Stimulated activated CD4-positive, alpha-beta T cell treated with anti-CD3 and anti-CD28 coated beads, Interleukin-15, amount 100 ng/mL, for 1 hour (primary cell): ENCODE data around the gene FAT1.

ENCODE experiments used
- DNase-seq, 2 donors: peaks; one replicate each; pipeline ENCODE4 v3.0.0-alpha.2; 2020; ENCODE audit warnings: low read depth in 1 of 2, low spot score in 1 of 2

The FAT1 gene

DNA sequence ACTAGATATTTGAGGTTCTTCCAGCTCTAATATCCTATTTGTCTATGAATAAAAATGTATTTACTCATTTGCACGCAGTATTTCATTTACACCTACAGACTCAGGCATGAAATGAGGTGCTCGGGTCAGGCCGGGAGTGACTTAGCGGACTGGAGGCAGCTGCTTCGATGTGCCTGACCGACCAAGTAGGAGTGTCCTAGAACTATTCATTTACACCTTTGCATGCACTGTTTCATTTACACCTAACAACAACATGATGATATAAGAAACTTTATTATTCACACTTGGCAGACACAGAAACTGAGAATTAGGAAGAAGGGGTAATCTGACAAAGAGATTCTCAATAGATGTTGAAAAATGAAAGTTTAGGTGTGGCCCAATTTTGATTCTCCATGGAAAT, 28.7 kb upstream of the FAT1 start:
- DNase-seq = no peak

DNA sequence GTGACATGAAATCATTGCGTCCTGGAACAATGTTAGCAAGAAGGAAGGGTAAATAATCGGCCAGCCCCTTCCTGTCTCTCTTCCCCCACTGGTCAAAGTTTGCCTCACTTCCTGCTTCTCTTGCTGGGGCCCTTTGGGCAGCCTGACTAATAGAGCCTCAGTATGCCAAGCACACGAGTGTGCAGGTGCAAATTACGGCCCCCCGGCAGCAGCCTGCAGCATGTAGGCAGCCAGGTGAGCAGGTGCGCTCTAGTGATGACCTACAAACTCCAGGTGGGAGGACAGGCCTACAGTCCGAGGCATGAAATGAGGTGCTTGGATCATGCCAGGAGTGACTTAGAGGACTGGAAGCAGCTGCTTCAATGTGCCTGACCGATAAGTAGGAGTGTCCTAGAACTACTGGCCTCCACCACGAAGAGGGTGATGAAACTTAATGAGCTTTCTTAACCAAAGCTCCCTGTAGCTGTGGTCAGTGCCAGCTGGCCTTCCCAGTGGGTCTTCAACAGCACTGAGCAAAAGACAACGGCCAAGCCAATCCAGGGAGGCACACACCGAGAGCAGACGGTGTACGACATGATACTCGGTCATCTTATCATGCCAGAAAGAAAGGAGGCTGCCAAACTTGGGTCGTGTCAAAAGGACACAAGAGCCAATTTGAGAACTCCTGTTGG, 26.1 kb upstream of the FAT1 start:
- DNase-seq = no peak

DNA sequence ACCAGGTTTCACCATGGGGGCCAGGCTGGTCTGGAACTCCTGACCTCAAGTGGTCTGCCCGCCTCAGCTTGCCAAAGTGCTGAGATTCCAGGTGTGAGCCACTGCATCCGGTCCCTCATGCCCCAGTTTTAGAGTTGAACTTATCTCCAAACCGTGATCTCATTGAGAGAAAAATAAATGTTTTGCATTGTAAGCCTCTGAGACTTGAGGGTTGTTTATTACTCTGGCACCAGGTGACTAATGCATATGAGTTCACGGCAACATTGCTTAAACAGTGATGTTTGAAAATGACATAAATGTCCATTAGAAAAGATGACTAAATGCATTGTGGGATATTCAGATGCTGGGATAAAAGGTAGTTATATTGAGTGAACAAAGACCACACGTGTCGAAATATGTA, 22.9 kb upstream of the FAT1 start:
- DNase-seq = no peak

DNA sequence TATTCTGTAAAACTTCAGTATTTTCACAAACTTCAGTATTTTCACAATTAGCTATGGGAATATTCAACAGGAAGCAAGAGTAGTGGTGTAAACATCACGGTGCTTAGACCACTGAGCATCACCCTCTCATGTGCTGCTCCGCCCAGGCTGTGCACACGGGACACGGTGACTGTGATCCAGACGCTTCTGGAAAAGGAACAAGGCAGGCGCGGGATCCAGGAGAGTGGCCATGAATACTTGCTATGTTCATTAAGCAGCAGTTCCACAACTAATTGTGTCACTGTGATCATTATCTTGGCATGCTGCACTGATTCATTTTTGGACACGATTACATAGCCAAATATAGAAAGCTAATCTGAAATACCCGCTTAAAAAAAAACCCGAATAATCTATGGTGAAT, 19.6 kb upstream of the FAT1 start:
- no peak for DNase-seq

DNA sequence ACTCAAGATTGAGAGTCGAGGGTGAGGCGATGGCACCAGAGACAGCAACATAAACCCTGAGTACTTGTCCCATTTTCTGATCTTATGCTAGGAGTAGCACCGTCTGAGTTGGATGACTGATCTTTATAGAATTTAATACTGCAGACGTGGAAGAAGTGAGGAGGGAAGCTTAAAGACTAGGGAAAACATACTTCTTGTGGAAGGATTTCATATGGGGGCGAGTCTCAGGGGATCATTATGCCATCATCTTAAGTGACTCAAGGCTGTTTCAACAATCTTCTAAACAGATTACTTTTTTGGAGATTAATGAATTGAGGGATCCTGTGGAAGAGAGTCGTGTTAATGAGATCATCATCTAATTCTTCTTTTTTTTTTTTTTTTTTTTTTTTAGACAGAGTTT, 17.2 kb upstream of the FAT1 start:
- DNase-seq = no peak

DNA sequence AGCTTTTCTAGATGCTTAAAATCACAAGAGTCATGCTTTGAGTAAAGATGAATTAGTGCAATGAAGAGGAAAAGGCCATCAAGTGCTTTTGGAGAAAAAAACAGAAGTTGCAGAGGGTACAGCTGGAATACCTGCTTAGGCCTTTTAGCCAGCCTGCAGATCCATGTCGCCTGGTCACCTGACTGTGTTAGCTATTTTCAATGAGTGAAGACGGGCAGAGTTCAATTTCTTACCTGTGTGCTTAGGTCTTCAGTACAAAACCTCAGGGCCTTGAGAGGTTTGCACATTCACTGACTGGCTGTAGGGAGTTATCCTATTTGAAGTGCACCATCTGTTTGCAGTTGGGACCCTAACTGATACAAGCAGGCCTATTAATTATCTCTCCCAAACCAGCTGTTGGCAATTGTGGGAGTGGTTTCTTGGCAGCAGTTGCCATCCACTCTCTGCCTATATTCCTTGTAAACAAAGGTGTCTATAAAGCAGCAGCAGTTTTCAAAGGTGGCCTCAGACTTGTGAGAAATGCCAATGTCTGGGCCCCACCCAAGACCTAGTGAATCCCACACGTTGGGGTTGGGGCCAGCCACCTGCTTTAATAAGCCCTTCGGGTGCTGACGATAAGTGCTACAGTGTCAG, 16.3 kb upstream of the FAT1 start:
- DNase-seq = no peak

DNA sequence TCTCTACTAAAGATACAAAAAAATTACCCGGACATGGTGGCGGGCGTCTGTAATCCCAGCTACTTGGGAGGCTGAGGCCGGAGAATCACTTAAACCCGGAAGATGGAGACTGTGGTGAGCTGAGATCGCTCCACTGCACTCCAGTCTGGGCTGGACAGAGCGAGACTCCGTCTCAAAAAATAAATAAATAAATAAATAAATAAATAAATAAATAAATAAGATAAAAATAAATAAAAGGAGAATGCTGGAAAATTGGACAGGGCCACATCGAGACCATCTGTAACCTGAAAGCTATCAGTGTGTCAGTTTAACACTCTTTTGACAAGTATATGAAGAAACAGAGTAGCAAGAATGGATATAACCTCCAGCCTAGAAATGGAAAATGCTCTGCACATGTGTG, 15.7 kb upstream of the FAT1 start:
- DNase-seq = no peak

DNA sequence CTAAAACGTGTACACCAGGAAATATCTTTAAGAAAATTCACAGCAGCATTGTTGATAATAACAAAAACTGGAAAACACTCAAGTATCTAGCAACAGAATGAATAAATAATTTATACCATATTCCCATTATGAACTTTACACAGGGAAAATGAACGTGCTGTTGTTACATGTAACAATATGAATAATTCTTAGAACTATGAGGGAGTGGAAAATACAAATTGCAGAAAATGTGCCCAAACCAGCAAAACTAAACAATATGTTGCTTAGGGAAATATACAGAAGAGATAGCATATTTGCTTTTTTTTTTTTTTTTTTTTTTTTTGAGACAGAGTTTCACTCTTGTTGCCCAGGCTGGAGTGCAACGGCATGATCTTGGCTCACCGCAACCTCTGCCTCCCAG, 14.8 kb upstream of the FAT1 start:
- no peak for DNase-seq

DNA sequence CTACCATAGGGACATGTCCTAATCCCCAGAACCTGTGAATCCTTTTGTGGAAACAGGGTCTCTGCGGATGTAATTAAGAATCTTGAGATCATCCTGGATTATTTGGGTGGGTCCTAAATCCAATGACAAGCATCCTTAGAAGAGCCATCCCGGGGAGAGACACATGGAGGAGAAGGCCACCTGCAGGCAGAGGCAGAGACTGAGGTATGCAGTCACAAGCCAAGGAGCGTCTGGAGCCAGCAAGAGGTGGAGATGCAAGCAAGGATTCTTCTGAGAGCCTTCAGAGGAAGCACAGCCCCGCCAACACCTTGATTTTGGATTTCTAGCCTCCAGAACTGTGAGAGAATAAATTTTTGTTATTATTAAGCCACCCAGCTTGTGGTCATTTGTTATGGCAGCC, 13.8 kb upstream of the FAT1 start:
- no peak for DNase-seq

DNA sequence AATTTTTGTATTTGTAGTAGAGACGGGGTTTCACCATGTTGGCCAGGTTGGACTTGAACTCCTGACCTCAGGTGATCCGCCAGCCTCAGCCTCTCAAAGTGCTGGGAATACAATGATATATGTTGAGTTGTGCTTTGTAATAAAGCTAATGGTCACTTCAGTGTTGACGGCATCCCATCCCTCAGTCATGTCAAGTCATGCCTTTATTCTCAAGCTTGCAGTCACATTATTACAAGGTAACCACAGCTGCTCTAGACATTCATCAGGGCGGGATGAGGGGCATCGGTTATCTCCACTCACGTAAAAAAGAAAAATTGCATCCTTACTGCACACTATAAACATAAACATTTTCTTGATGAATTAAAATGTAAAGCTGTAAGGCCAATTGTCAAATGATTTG, 12.8 kb upstream of the FAT1 start:
- no peak for DNase-seq

DNA sequence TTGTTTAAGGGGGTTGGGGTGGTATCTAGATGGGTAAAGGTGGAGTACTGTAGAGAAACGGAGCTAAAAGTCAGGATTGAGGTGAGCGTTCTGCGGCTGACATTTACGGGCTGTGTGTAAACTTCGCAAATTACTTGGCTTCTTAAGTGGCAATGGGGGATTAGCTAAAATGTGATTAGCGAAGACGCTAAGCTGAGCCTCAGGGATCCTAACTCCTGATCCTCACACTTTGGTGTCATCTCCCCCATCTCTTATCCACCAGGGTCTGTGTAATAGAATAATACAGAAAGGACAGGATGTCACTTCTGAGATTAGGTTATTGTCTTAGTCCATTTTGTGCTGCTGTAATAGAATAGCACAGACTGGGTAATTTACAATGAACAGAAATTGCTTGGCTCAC, 10.6 kb upstream of the FAT1 start:
- no peak for DNase-seq

DNA sequence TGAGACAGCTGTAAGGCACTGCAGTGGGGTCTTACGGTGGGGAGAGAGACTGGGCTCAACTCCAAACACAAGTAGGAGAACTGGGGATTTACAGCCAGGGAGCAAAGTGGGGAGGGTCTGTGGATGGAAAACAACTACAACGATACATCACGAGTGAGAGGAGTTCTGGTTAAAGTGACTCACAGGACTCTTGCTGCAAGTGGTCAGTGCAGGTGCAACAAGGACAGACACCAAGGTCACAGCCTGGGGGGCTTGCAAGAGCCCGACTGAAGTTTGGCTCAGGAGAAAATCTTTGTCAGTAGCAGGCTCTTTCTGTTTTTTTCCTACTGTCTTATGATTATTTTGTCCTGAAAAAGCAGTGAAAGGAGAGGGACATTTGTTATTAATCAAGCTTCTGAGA, 10.1 kb upstream of the FAT1 start:
- no peak for DNase-seq

DNA sequence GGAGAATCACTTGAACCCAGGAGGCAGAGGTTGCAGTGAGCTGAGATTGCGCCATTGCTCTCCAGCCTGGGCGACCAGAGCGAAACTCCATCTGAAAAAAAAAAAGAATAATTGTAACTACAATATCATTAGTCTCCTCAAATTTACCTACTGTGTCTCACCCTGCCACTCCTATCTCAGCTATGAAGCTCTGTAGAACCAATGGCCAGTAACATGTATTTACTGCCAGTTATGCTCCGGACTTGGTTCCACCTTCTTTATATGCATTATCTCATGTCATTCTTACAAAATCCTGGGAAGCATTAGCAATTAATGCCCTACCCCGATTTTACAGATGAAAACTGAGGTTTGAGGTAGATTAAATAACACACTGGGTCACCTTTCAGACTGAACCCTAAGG, 7.0 kb upstream of the FAT1 start:
- no peak for DNase-seq

DNA sequence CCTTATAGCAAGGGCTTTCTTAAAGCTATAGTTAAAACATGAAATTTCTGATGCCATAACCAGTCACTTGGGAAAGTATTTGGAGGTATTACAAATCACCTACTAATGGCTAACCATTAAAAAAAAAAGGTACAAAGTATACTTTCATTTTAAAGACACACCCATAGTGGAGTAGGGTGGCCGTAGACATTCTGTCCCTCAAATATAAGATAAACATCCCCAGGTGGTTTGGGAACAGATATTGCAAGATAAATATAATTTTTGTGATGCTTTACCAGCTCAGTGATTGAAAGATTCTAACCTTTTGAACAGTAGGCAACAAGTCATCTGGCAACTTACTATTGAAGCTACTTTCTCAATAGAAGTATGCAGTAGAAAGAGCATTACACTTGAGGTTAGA, 6.2 kb upstream of the FAT1 start:
- DNase-seq = no peak

DNA sequence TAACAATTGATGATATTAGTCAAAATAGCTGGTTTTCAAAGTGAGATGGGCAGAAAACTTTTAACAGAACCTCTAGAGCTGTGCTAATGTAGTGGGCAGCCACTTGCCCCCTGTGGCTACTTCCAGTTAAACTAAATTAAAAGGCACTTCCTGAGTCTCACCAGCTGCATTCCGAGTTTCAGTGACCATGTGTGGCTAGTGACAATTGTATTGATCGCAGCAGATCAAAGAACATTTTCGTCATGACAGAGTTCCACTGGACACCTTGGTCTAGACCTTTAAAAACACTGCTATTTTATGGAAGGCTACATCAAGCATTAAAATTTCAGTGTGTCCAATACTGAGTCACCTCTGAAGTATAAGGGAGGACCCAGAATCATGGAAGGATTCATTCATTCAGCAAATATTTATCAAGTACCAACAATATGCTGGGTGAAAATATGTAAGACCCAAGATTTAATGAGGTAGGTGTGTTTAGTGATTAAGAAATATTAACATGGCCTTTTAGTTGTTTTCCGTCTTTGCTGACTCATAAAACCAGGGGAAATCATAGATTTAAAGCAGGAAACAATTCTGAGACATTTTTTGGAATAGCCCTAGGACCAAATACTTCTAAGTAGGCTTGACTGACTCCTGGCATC, 5.1 kb upstream of the FAT1 start:
- DNase-seq = no peak

DNA sequence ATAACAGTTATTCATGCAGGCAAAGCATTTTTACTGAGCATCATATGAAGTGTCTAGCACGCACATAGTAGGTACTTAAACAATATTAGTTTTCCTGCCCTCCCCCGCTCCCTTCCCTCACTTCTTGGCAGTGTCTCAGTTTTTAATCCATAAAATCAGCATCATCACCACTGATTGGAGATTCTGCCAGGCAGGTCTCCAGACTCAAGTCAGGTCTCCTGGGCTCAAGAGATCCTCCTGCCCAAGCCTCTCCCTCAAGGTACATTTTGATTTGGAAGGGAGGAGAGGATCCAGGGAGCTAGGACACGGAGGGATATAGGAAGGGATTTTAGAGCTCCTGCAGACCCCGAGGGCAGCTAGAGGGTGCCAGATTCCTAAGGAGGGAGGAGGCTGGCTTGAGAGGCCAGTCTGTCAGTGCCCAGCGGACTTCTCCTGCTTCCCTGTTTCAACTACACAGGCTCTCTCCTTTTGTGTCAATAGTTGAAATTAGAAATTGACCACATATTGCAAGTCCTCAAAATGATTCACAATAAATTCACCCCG, 4.4 kb upstream of the FAT1 start:
- DNase-seq = no peak

DNA sequence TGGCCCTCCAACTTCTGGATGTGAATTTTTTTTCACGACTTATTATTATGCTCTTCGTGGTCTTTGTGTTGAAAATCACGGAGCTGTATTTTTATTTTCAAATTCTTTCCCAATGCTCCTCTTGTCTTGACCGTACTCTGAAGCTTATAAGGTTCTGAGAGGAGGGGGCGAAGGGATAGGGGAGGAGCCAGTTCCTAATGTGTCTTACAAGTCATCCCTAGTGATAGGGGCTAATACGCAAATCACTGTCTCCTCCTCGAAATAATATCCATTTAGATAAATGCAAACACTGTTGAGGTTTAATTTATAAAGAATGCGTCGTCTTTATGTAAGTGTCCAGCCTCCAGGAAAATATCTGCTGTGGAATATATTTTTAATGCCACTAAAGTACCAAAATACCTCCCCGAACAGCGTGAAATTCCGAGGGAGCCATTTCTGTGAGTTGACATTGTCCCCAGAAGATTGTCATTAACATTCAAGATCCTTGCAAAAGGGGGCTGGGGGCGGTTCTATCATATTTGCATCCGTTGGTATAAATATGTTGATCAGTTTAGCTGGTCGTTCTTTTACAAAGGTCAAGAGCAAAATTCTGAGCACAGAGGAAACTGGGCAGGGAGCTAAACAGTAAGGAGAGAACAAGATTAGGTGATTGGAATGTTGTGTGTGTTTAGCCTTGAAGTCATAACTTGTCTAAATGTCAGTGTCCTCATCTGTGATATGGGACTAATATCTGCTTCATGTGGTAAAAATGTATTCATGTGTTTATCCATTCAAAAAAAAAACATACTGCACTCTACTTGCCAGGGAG, 3.7 kb upstream of the FAT1 start:
- DNase-seq = no peak

DNA sequence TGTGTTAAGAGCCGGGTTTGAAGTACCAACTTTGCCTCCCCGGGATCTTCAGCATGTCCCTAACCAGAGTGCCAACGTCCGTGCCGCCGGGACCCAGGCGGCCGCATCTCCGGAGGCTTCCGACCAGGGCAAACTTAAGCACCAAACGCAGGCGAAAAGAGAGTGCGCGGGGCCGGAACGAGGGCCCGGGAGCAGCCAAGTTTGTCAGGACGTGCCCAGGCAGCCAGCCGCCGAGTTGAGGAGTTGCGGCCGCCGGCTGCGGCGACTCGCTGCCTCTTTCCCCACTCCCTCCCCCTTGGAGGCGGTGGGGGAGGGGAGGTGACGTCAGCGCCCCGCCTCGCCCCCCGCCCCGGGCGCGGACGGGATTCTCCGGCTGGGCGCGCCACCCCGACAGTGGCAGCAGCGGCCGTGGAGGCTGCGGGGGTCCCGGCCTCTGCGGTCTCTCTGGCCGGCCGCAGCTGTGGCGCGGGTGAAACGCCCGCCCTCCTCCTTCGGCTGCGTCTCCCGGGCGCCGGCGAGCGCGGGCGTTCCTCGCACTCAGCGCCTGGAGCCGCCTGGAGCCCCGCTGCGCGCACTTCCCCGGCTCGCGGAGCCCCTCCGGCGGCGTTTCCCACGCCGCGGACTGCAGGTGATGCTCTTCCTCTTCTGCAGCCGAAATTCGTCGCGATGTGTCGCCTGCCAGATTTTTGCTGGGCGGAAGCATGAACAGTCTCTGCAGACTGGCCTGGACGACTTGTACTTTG, 2.9 kb upstream of the FAT1 start:
- no peak for DNase-seq

DNA sequence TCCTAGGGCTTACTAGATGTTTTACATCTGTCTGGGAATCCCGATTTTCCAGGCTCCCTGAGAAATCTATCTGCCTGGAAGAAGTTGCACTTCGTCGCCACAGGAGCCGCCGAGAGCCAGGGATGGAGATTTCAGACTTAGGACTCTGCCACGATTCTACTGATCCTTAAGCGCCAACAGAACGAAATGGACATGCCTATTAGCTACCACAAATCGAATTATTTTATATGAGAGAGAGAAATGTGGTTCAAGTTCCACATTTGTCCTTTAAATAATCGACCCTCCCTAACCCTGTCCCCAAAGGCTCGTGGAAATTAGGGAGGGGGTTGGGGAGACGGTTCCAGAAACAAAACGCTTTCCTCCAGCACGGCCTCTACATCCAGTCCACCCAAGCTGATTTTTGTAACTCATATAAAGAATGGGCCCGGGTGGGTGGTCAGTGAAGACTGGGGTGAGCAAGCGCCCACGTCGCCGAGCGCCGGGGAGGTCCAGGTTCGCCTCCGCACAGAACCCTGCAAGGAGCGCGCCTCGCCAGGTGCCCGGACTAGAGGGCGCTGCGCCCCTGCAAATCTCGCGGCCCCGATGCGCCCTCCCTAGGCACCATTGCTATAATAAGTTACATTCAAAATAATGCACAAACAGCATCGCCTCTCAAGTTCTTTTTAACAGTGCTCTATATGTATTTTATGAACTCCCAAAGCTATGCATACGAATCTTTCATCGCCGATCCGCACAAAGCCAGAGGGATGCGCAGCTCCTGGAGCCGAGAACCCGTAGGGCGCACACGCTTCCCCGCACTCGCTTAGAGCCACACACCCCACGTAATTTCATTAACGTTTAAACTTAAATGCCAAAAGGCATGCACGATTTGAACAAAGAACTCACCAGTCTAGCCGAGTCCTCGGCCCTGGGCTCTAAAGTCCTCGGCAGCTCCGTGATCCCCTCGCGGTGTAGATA, 2.1 kb upstream of the FAT1 start:
- no peak for DNase-seq

DNA sequence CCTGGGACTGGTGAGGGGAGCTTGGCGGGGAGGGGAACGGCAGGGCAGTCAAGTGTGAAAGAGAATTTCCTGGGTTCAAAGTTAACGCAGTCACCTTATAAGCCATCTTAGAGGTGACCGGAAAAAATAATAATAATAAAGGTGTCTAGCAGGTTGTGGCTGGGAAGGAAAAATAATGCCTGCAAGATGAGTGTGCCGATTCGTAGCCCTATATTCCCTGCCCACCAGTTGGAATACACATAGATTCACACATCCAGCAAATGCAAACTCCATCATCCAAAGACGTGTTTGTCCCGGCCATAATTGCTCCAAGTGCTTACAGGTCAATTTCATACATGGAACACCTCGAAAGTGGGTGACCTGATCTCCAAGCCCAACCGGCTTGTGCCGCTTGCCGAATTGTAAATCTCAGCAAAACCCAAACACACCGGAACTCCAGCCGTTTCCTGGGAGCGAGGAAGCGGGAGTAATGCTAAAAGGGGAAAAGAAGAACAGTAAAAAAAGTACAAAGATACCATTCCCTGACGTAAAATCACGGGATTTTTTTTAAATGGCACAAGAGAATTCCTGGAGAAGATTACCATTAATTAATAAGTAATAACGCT, 1.3 kb upstream of the FAT1 start:
- DNase-seq = no peak
